HG03575 (cell line): ENCODE measurements around the gene MNT.
"Not testable (repeated sequence)": the region's sequence is repeated elsewhere in the genome, so short reads cannot be mapped to it uniquely, and the experiment has no call there.

Source experiments
- ATAC-seq: cut with Tn5 transposase; IDR thresholded peaks from one replicate; pipeline ENCODE4 v1.9.1; 2021; ENCODE audit not compliant: unreplicated experiment, insufficient number of reproducible peaks, low FRiP score; ENCODE audit errors: extremely low read depth

The MNT gene, protein sequence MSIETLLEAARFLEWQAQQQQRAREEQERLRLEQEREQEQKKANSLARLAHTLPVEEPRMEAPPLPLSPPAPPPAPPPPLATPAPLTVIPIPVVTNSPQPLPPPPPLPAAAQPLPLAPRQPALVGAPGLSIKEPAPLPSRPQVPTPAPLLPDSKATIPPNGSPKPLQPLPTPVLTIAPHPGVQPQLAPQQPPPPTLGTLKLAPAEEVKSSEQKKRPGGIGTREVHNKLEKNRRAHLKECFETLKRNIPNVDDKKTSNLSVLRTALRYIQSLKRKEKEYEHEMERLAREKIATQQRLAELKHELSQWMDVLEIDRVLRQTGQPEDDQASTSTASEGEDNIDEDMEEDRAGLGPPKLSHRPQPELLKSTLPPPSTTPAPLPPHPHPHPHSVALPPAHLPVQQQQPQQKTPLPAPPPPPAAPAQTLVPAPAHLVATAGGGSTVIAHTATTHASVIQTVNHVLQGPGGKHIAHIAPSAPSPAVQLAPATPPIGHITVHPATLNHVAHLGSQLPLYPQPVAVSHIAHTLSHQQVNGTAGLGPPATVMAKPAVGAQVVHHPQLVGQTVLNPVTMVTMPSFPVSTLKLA

GRCh38 chr17:2400877-2401425, at the start of gene MNT:
Gene MNT, minus strand, starts transcription at chr17:2401060. Its CDS starts 348 bp downstream, at chr17:2400712.
- no peak for ATAC-seq

GRCh38 chr17:2450016-2450650, 49.3 kb upstream of the MNT start:
- ATAC-seq = no peak

DNA sequence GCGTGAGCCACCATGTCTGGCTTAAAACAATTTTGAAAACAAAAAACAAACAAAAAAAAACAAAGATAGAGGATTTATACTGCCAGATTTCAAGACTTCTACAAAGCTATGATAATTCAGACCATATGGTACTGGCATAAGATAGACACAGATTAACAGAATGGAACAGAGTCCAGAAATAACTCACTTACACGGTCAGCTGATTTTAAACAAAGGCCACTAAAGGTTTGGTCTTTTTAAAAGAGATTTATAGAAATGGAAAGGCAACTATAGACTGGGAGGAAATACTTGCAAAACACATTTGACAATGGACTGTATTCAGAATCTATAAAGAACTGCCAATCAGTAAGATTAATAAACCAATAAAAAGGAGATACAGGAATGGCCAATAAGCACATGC, 48.6 kb upstream of the MNT start:
- ATAC-seq = no peak

GRCh38 chr17:2447479-2447878, 46.6 kb upstream of the MNT start:
- not testable (repeated sequence) for ATAC-seq

- no peak for ATAC-seq
Observed at GRCh38 chr17:2445638-2446037, 44.8 kb upstream of the MNT start.

- ATAC-seq = no peak
Observed at GRCh38 chr17:2444382-2444781, 43.5 kb upstream of the MNT start.

- no peak for ATAC-seq
Observed at GRCh38 chr17:2442166-2442565, 41.3 kb upstream of the MNT start.

- ATAC-seq = no peak
Observed at GRCh38 chr17:2440930-2441329, 40.1 kb upstream of the MNT start.

- ATAC-seq = not testable (repeated sequence)
Observed at GRCh38 chr17:2439997-2440396, 39.1 kb upstream of the MNT start.

DNA sequence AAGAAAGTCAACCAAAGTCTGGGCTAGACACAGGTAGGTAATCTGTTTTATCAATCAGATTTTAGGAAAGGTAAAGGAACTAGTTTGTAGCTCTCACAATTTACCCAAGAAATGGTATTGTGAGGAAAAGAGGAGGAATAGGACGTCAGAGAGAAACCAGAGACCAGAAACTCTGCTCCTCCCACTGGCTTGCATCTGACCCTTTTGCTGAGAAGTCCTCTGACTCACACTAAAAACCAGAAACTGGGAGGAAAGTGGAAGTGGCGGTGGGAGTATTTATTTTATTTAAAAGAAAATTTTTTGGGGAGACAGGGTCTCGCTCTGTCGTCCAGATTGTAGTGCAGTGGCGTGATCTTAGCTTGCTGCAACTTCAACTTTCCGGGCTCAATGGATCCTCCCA, 38.0 kb upstream of the MNT start:
- ATAC-seq = no peak

DNA sequence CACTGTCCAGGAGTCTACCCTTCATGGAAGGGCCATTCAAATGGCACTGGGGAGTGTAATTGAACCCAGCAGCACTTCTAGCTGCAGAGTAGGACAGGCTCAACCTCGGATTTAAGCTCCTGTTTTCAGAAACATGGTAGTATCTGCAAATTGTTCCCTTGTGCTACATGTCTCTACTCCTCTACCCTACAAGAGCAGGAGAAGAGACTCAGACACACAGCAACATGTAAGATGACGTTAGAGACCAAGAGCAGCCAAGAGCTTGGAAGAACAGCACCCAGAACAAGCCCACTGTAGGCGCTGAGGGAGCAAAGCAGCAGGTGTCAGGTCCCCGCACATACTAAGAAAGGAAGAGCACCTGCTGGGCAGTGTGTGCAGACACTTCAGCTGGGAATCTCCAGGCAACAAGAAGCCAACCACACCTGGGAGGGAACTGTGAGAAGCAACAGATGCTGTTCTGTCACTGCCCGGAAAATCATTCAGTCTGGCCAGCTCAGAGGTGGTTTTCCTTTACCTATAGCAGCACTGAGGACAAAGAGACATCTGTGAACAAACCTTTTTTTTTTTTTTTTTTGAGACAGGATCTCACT, 35.6 kb upstream of the MNT start:
- ATAC-seq = no peak

DNA sequence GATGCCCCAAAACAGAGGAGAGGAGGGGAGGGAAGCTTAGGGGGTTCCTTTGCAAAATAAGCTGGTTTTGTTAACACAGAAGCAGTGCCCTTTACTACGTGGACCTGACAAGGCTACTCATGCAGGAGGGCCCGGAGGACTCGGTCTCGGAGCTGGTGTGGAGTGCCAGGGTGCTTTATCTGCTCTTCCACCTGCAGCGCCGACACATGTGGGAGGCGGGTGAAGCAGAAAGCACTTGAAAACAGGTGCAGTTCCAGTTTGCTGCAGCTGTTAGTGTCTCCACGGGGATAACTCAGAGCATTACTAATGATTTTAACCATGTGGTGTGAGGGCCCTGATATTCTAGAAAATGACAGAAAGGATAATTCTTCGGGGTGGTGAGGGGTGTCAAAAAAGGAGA, 35.0 kb upstream of the MNT start:
- no peak for ATAC-seq

DNA sequence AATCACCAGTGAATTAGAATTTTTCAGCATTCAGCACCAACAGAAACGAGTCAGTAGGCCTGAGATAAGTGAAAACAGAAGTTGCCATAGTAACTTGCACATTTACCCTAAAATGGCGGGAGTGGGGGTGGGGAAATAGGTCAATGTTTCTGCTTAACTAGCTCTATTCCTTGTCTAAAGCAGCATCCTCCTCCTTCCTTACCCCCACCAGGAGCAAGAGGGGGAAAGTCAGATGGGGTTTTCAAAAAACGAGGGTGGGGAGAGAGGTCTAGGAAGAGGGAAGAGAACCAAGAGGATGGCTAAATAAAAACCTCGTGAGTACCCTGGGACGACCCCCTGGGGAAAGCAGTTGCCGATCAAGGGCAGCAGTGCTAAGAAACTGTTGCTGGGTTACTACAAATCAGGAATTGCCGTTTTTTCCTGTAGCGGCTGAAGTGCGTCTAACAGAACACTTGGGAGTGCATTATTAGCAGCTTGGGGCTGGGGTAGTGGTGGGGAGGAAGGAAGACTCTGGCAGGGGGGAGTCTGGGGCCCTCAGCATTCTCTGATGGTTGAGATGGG, 34.4 kb upstream of the MNT start:
- no peak for ATAC-seq

- ATAC-seq = no peak
Observed at GRCh38 chr17:2433696-2434095, 32.8 kb upstream of the MNT start.

DNA sequence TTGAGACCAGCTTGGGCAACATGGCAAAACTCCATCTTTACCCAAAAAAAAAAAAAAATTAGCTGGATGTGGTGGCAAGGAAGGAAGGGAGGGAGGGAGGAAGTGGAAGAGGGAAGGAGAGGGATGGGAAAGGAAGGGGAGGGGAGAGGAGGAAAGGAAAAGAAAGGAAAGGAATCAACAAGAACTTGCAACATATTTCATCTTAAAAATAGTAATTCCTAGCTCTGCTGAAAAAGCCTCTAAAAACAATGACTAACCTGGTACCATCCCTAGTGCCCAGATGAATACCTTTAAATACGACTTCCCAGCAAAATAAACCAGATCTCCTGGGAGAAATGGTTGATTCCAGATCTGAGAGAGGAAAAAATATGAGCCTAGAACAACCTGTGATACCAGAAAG, 27.1 kb upstream of the MNT start:
- no peak for ATAC-seq

- ATAC-seq = no peak
Observed at GRCh38 chr17:2427215-2427614, 26.4 kb upstream of the MNT start.

GRCh38 chr17:2423271-2423670, 22.4 kb upstream of the MNT start:
- ATAC-seq = no peak

- no peak for ATAC-seq
Observed at GRCh38 chr17:2421315-2422147, 20.7 kb upstream of the MNT start.

DNA sequence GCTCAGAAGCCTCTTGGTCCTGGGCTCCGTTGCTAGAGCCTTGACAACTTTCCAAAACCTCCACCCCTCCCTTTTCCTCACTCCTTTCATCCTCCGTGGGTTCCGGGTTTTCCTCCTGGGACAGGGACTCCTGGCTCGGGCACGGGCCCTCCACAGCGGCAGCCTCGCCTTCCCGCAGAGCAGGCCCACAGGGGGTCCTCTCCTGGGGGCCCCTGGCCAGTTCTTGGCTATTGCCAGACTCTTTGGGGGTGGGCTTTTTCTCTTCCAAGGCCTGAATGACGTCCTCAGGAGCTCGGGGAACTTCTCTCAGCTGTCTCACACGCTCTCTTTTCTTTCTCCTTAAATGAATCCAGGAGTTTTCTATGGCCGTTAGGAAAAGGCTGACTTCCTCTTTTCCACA, 19.3 kb upstream of the MNT start:
- no peak for ATAC-seq
